ENCODE data around the gene CAST.

GRCh38 chr5:96809921-96810320, 147.7 kb downstream of the CAST start:
- no peak for TF ChIP-seq CTCF (IDR thresholded peaks at IDR 0.05)
- no peak for TF ChIP-seq EP300 (IDR thresholded peaks at IDR 0.05)
- no peak for TF ChIP-seq POLR2AphosphoS5 (IDR thresholded peaks at IDR 0.05)
